HG03064 (cell line): ENCODE results near the gene PLCL1.

Experiments used
- ATAC-seq: cut with Tn5 transposase; IDR thresholded peaks from one replicate; pipeline ENCODE4 v1.9.1; 2021; ENCODE audit warnings: low read depth; ENCODE audit not compliant: unreplicated experiment

The PLCL1 gene

GRCh38 chr2:197946562-197946961 is 142.2 kb downstream of the PLCL1 start:
- no peak for ATAC-seq

- no peak for ATAC-seq
These were observed 142.9 kb downstream of the PLCL1 start for GRCh38 chr2:197947219-197947757.

- ATAC-seq = no peak
These were observed 144.8 kb downstream of the PLCL1 start for GRCh38 chr2:197949224-197949623.

- no peak for ATAC-seq
These were observed 145.6 kb downstream of the PLCL1 start for GRCh38 chr2:197950006-197950405.

- ATAC-seq = no peak
These were observed 146.3 kb downstream of the PLCL1 start for GRCh38 chr2:197950724-197951123.

GRCh38 chr2:197952540-197953202 is 148.3 kb downstream of the PLCL1 start:
- no peak for ATAC-seq

GRCh38 chr2:197954328-197954727 is 149.9 kb downstream of the PLCL1 start:
- no peak for ATAC-seq

- no peak for ATAC-seq
These were observed 154.3 kb downstream of the PLCL1 start for GRCh38 chr2:197958592-197959150.

- ATAC-seq = no peak
These were observed 155.0 kb downstream of the PLCL1 start for GRCh38 chr2:197959383-197959782.

GRCh38 chr2:197960786-197961185 is 156.4 kb downstream of the PLCL1 start:
- ATAC-seq = no peak

- ATAC-seq = no peak
These were observed 160.3 kb downstream of the PLCL1 start for GRCh38 chr2:197964720-197965119.

- no peak for ATAC-seq
These were observed 161.4 kb downstream of the PLCL1 start for GRCh38 chr2:197965756-197966155.

GRCh38 chr2:197969391-197969893 is 165.0 kb downstream of the PLCL1 start:
- ATAC-seq = no peak

- ATAC-seq = no peak
These were observed 167.7 kb downstream of the PLCL1 start for GRCh38 chr2:197972061-197972460.

GRCh38 chr2:197972587-197972986 is 168.2 kb downstream of the PLCL1 start:
- no peak for ATAC-seq

GRCh38 chr2:197973772-197974171 is 169.4 kb downstream of the PLCL1 start:
- no peak for ATAC-seq

GRCh38 chr2:197975931-197976519 is 171.6 kb downstream of the PLCL1 start:
- no peak for ATAC-seq

- no peak for ATAC-seq
These were observed 174.6 kb downstream of the PLCL1 start for GRCh38 chr2:197978971-197979370.

GRCh38 chr2:197982565-197982964 is 178.2 kb downstream of the PLCL1 start:
- no peak for ATAC-seq

GRCh38 chr2:197985029-197985638 is 180.7 kb downstream of the PLCL1 start:
- no peak for ATAC-seq

GRCh38 chr2:197986977-197987376 is 182.6 kb downstream of the PLCL1 start:
- no peak for ATAC-seq
